Erythroblast (primary cell): ENCODE data around the gene MTCH2.

Source experiments
- GATA1 ChIP-seq: IDR thresholded peaks from 2 replicates; pipeline ENCODE4 v1.6.1; 2011; ENCODE audit warnings: low read depth, mild to moderate bottlenecking, control low read depth, low read length, moderate library complexity
- POLR2A ChIP-seq: IDR thresholded peaks from 2 replicates; pipeline ENCODE4 v1.6.1; 2011; ENCODE audit warnings: mild to moderate bottlenecking, low read length

GRCh38 chr11:47592251-47592650 is 50.1 kb downstream of the MTCH2 start:
- no peak for TF ChIP-seq POLR2A
- TF ChIP-seq GATA1 = no peak
